Epithelial cell of esophagus (primary cell): ENCODE results near the gene USP17L25.
"Not testable (repeated sequence)": the region's sequence is repeated elsewhere in the genome, so short reads cannot be mapped to it uniquely, and the experiment has no call there.

ENCODE experiments used
- DNase-seq: peaks from one replicate; pipeline ENCODE4 v3.0.0; 2010; ENCODE audit warnings: low read depth
- H3K4me3 ChIP-seq: 2 replicates; pipeline ENCODE4 v1.5.1; 2011; ENCODE audit warnings: mild to moderate bottlenecking, low read length, control low read depth

Gene USP17L25, protein sequence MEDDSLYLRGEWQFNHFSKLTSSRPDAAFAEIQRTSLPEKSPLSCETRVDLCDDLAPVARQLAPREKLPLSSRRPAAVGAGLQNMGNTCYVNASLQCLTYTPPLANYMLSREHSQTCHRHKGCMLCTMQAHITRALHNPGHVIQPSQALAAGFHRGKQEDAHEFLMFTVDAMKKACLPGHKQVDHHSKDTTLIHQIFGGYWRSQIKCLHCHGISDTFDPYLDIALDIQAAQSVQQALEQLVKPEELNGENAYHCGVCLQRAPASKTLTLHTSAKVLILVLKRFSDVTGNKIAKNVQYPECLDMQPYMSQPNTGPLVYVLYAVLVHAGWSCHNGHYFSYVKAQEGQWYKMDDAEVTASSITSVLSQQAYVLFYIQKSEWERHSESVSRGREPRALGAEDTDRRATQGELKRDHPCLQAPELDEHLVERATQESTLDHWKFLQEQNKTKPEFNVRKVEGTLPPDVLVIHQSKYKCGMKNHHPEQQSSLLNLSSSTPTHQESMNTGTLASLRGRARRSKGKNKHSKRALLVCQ

GRCh38 chr4:9329611-9330010 is at the start of gene USP17L25:
USP17L25 (plus strand) TSS chr4:9329911; CDS start chr4:9329911, 0 bp downstream.
- H3K4me3 ChIP-seq, DNase-seq: not testable (repeated sequence)

- DNase-seq, H3K4me3 ChIP-seq: not testable (repeated sequence)
Observed at GRCh38 chr4:9324191-9324590, 5.5 kb upstream of the USP17L25 start.

DNA sequence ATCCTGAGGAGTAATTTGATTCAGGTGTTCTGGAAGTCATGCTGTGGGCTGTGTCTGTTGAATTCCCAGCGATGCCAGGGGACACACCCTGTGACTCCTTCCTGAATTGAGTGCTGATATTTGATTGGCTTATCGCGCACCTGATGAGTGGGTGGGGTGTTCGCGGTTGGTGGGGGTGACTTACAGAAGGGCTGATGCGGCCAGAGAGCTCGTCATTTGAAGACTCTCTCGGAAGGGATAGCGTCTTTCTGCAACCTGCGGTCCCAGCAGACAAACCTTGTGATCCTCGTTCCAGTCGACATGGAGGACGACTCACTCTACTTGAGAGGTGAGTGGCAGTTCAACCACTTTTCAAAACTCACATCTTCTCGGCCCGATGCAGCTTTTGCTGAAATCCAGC is 4.8 kb upstream of the USP17L25 start, which contains the start of gene USP17L24:
Gene USP17L24 (plus strand): TSS at position 301 of the 400 bp plus-strand sequence. CDS start 0 bp downstream, at position 301.
- H3K4me3 ChIP-seq, DNase-seq: not testable (repeated sequence)

GRCh38 chr4:9334358-9334757 is 4.6 kb downstream of the USP17L25 start, which contains the start of gene USP17L26:
USP17L26 (plus strand) TSS chr4:9334658; CDS start chr4:9334658, 0 bp downstream.
- not testable (repeated sequence) for DNase-seq, H3K4me3 ChIP-seq

GRCh38 chr4:9339103-9339502 is 9.4 kb downstream of the USP17L25 start, which contains the start of gene USP17L5:
USP17L5 (plus strand) TSS chr4:9339403; CDS start chr4:9339403, 0 bp downstream.
- H3K4me3 ChIP-seq, DNase-seq: not testable (repeated sequence)

- not testable (repeated sequence) for DNase-seq, H3K4me3 ChIP-seq
Observed at GRCh38 chr4:9343848-9344247, 14.1 kb downstream of the USP17L25 start, which contains the start of gene USP17L27. USP17L27 (plus strand) TSS chr4:9344148; CDS start chr4:9344148, 0 bp downstream.

- not testable (repeated sequence) for H3K4me3 ChIP-seq, DNase-seq
Observed at GRCh38 chr4:9348593-9348992, 18.9 kb downstream of the USP17L25 start, which contains the start of gene USP17L28. USP17L28 (plus strand) TSS chr4:9348893; CDS start chr4:9348893, 0 bp downstream.

GRCh38 chr4:9350866-9351265 is 21.2 kb downstream of the USP17L25 start:
- not testable (repeated sequence) for DNase-seq, H3K4me3 ChIP-seq

DNA sequence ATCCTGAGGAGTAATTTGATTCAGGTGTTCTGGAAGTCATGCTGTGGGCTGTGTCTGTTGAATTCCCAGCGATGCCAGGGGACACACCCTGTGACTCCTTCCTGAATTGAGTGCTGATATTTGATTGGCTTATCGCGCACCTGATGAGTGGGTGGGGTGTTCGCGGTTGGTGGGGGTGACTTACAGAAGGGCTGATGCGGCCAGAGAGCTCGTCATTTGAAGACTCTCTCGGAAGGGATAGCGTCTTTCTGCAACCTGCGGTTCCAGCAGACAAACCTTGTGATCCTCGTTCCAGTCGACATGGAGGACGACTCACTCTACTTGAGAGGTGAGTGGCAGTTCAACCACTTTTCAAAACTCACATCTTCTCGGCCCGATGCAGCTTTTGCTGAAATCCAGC is 23.6 kb downstream of the USP17L25 start, which contains the start of gene USP17L29:
Gene USP17L29 (plus strand): TSS at position 301 of the 400 bp plus-strand sequence. CDS start 0 bp downstream, at position 301.
- not testable (repeated sequence) for DNase-seq, H3K4me3 ChIP-seq

DNA sequence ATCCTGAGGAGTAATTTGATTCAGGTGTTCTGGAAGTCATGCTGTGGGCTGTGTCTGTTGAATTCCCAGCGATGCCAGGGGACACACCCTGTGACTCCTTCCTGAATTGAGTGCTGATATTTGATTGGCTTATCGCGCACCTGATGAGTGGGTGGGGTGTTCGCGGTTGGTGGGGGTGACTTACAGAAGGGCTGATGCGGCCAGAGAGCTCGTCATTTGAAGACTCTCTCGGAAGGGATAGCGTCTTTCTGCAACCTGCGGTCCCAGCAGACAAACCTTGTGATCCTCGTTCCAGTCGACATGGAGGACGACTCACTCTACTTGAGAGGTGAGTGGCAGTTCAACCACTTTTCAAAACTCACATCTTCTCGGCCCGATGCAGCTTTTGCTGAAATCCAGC is 33.1 kb downstream of the USP17L25 start, which contains the start of gene USP17L30:
Gene USP17L30 (plus strand): TSS at position 301 of the 400 bp plus-strand sequence. CDS start 0 bp downstream, at position 301.
- DNase-seq, H3K4me3 ChIP-seq: not testable (repeated sequence)

DNA sequence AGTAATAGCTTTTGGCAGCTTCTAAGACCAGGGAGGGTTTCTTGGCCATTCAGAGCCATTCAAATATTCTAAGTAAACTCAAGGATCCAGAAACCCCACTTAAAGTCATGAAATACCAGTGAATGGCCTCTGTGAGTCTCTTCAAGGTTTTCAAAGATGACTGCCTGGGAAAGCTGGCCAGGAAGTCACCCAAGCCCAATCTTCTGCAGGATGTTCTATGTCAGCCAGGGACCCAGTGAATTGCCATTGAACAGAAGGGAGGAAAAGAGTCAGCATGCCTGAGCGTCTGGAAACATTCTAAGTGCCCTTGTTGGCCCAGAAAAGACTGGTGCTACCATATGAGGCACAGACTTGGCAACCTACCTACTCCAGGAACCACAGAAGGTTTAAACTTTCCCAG is 50.2 kb downstream of the USP17L25 start:
- DNase-seq, H3K4me3 ChIP-seq: not testable (repeated sequence)
